ENCODE measurements around the gene PLB1. TPM values are rescaled to one million over a fixed set of nuclear protein-coding genes. Genes with fewer than 3 reads are reported as not detected.
"Not testable (repeated sequence)": the region's sequence is repeated elsewhere in the genome, so short reads cannot be mapped to it uniquely, and the experiment has no call there.

Gene PLB1
- polyA plus RNA-seq, 1 donor from 2014 or later: 2.8 TPM

DNA sequence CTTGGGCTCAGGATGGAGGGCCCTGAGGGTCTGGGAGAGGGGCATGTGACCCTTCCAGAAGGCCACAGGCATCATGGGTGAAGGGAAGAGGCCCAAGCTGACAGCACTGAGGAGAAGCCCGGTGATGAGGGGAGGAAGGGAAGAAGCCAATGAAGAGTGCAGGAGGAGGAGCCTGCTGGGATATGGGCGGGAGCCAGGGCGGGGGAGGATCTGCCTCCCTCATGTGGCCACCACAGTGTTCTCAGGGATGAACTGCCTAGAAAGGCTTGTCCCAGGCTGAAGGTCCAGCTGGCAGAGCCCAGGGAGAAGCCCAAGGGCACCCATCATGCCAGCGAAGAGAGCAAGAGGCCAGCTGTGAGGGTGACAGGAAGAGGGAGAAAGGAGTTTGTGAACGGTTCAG lies 24.6 kb upstream of the PLB1 start:
- Histone ChIP-seq H3K9me3 (ENCODE audit: low read length) (no peaks in the 10 kb centered on the region), H3K36me3 (ENCODE audit: insufficient read depth, low read length) (no peaks in the 10 kb centered on the region), H4K20me1 (ENCODE audit: insufficient read depth) (no peaks in the 10 kb centered on the region), H3K27me3 (ENCODE audit: insufficient read depth, low read depth, low read length) (no peaks in the 10 kb centered on the region), H3F3A (ENCODE audit: insufficient read depth, low read length, poor library complexity, severe bottlenecking) (no peaks in the 10 kb centered on the region), H3K27ac (ENCODE audit: low read length) (no peak overlapping the region), H2AFZ (ENCODE audit: low read depth, low read length) (no peak overlapping the region), H3K9ac (ENCODE audit: low read length) (no peak overlapping the region), H3K79me2 (replicated peaks; ENCODE audit: insufficient read depth, low read length) (no peaks in the 10 kb centered on the region), H3K4me3 (ENCODE audit: low read length) (no peak overlapping the region), H3K9me2 (ENCODE audit: insufficient read depth, low read length) (no peaks in the 10 kb centered on the region), H3K4me2 (ENCODE audit: low read length) (no peak overlapping the region)
- TF ChIP-seq EP300 (conservative IDR thresholded peaks at IDR 0.05; ENCODE audit: poor library complexity, severe bottlenecking) (no peak), TAF1 (IDR thresholded peaks at IDR 0.05; ENCODE audit: low read depth) (no peak), EZH2 (IDR thresholded peaks at IDR 0.05; ENCODE audit: borderline replicate concordance, insufficient read depth, low read length, poor library complexity, severe bottlenecking) (no peak), RAD21 (conservative IDR thresholded peaks at IDR 0.05) (no peak), POLR2AphosphoS5 (IDR thresholded peaks at IDR 0.05) (no peak), SMC3 (conservative IDR thresholded peaks at IDR 0.05; ENCODE audit: poor library complexity) (no peak), MXI1 (conservative IDR thresholded peaks at IDR 0.05; ENCODE audit: poor library complexity, severe bottlenecking) (no peak)
- TF ChIP-seq, protein P1, sequence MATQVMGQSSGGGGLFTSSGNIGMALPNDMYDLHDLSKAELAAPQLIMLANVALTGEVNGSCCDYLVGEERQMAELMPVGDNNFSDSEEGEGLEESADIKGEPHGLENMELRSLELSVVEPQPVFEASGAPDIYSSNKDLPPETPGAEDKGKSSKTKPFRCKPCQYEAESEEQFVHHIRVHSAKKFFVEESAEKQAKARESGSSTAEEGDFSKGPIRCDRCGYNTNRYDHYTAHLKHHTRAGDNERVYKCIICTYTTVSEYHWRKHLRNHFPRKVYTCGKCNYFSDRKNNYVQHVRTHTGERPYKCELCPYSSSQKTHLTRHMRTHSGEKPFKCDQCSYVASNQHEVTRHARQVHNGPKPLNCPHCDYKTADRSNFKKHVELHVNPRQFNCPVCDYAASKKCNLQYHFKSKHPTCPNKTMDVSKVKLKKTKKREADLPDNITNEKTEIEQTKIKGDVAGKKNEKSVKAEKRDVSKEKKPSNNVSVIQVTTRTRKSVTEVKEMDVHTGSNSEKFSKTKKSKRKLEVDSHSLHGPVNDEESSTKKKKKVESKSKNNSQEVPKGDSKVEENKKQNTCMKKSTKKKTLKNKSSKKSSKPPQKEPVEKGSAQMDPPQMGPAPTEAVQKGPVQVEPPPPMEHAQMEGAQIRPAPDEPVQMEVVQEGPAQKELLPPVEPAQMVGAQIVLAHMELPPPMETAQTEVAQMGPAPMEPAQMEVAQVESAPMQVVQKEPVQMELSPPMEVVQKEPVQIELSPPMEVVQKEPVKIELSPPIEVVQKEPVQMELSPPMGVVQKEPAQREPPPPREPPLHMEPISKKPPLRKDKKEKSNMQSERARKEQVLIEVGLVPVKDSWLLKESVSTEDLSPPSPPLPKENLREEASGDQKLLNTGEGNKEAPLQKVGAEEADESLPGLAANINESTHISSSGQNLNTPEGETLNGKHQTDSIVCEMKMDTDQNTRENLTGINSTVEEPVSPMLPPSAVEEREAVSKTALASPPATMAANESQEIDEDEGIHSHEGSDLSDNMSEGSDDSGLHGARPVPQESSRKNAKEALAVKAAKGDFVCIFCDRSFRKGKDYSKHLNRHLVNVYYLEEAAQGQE (IDR thresholded peaks at IDR 0.05; ENCODE audit: borderline replicate concordance): no peak
- TF ChIP-seq, protein P2, sequence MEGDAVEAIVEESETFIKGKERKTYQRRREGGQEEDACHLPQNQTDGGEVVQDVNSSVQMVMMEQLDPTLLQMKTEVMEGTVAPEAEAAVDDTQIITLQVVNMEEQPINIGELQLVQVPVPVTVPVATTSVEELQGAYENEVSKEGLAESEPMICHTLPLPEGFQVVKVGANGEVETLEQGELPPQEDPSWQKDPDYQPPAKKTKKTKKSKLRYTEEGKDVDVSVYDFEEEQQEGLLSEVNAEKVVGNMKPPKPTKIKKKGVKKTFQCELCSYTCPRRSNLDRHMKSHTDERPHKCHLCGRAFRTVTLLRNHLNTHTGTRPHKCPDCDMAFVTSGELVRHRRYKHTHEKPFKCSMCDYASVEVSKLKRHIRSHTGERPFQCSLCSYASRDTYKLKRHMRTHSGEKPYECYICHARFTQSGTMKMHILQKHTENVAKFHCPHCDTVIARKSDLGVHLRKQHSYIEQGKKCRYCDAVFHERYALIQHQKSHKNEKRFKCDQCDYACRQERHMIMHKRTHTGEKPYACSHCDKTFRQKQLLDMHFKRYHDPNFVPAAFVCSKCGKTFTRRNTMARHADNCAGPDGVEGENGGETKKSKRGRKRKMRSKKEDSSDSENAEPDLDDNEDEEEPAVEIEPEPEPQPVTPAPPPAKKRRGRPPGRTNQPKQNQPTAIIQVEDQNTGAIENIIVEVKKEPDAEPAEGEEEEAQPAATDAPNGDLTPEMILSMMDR (IDR thresholded peaks at IDR 0.05; ENCODE audit: poor library complexity, severe bottlenecking): no peak

DNA sequence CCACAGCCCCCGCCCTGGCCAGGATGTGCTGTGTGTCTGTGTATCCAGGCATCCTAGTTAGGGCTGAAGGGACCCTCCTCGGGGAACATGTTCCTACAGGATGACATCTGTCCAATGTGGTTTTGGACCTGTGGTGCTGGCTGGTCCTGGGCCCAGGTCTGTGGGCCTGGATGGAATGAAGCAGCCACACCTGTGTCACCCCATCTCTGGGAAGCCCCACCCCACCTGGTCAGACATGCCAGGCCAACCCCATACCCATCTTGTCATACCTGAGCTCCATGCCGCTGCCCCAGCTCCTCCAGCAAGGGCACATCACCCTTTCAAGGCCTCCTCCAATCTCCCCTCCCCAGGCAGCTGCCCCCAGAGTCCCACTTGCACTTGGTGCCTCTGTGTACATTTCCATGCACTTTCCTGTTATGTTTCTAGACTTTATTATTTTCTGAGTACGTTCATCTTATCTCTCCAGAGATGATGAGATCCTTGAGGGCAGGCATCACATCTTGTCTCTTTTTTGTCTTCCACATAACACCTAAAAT lies 24.1 kb upstream of the PLB1 start:
- Histone ChIP-seq H3K4me2 (ENCODE audit: low read length) (no peak overlapping the region), H3K4me3 (ENCODE audit: low read length) (no peak overlapping the region), H3K9ac (ENCODE audit: low read length) (no peak overlapping the region), H3K9me2 (ENCODE audit: insufficient read depth, low read length) (no peaks in the 10 kb centered on the region), H4K20me1 (ENCODE audit: insufficient read depth) (no peaks in the 10 kb centered on the region), H3K27ac (ENCODE audit: low read length) (no peak overlapping the region), H3K79me2 (replicated peaks; ENCODE audit: insufficient read depth, low read length) (no peaks in the 10 kb centered on the region), H3F3A (ENCODE audit: insufficient read depth, low read length, poor library complexity, severe bottlenecking) (no peaks in the 10 kb centered on the region), H3K9me3 (ENCODE audit: low read length) (no peaks in the 10 kb centered on the region), H3K36me3 (ENCODE audit: insufficient read depth, low read length) (no peaks in the 10 kb centered on the region), H2AFZ (ENCODE audit: low read depth, low read length) (no peak overlapping the region), H3K27me3 (ENCODE audit: insufficient read depth, low read depth, low read length) (no peaks in the 10 kb centered on the region)
- no peak for TF ChIP-seq RAD21 (conservative IDR thresholded peaks at IDR 0.05)
- TF ChIP-seq POLR2AphosphoS5 (IDR thresholded peaks at IDR 0.05): no peak
- no peak for TF ChIP-seq TAF1 (IDR thresholded peaks at IDR 0.05; ENCODE audit: low read depth)
- TF ChIP-seq, protein P2 (IDR thresholded peaks at IDR 0.05; ENCODE audit: poor library complexity, severe bottlenecking): no peak
- no peak for TF ChIP-seq SMC3 (conservative IDR thresholded peaks at IDR 0.05; ENCODE audit: poor library complexity)
- no peak for TF ChIP-seq EP300 (conservative IDR thresholded peaks at IDR 0.05; ENCODE audit: poor library complexity, severe bottlenecking)
- no peak for TF ChIP-seq EZH2 (IDR thresholded peaks at IDR 0.05; ENCODE audit: borderline replicate concordance, insufficient read depth, low read length, poor library complexity, severe bottlenecking)
- TF ChIP-seq, protein P1 (IDR thresholded peaks at IDR 0.05; ENCODE audit: borderline replicate concordance): no peak
- TF ChIP-seq MXI1 (conservative IDR thresholded peaks at IDR 0.05; ENCODE audit: poor library complexity, severe bottlenecking): no peak

DNA sequence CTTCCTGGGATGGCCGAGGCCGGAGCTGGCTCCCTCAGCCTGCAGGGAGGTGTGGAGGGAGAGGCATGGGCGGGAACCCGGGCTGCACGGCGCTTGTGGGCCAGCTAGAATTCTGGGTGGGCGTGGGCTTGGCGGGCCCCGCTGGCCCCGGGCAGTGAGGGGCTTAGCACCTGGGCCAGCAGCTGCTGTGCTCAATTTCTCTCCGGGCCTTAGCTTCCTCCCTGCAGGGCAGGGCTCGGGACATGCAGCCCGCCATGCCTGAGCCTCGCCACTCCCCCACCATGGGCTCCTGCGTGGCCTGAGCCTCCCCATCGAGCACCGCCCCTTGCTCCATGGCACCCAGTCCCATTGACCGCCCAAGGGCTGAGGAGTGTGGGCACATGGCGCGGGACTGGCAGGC lies 23.2 kb upstream of the PLB1 start:
- not testable (repeated sequence) for H4K20me1 ChIP-seq (ENCODE audit: insufficient read depth); H3K27me3 ChIP-seq (ENCODE audit: insufficient read depth, low read depth, low read length); H3K36me3 ChIP-seq (ENCODE audit: insufficient read depth, low read length)

More for the DNA sequence above, 23.2 kb upstream of the PLB1 start:
- not testable (repeated sequence) for H3F3A ChIP-seq (ENCODE audit: insufficient read depth, low read length, poor library complexity, severe bottlenecking); H3K9me3 ChIP-seq (ENCODE audit: low read length); H3K27ac ChIP-seq (ENCODE audit: low read length); H3K9me2 ChIP-seq (ENCODE audit: insufficient read depth, low read length); H3K4me3 ChIP-seq (ENCODE audit: low read length); H3K79me2 ChIP-seq (replicated peaks; ENCODE audit: insufficient read depth, low read length); H3K9ac ChIP-seq (ENCODE audit: low read length); H3K4me2 ChIP-seq (ENCODE audit: low read length); H2AFZ ChIP-seq (ENCODE audit: low read depth, low read length)

Measured in neural cell (in vitro differentiated cells).